ENCODE results near the gene NAXE. TPM values are rescaled to one million over a fixed set of nuclear protein-coding genes. Genes with fewer than 3 reads are reported as not detected.

Gene NAXE
- total RNA-seq, 1 donor = 63.7 TPM

DNA sequence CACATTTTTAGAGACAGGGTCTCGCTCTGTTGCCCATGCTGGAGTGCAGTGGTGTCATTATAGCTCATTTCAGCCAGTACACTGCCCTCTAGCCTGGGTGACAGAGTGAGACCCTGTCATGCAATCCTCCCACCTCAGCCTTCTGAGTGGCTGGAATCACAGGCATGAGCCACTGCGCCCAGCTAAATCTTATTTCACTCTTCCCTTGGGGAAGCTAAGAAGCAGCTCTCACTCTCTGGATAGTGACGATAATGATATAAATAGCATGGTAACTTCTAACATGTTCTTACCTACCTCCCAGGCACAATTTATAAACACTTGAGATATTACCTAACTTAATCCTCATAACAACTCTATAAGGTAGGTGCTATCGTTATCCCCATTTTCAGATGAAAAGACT, 44.1 kb upstream of the NAXE start:
- Histone ChIP-seq H3K27me3 (ENCODE audit: insufficient read depth, low read length) (no peaks in the 10 kb centered on the region), H2AFZ (ENCODE audit: low read length) (no peak overlapping the region), H3K79me2 (ENCODE audit: insufficient read depth, low read length) (no peaks in the 10 kb centered on the region), H3K27ac (ENCODE audit: low read depth, low read length) (no peak overlapping the region), H3K4me3 (ENCODE audit: insufficient read depth, low read length) (no peak overlapping the region), H3K9me3 (ENCODE audit: low read depth, low read length) (no peaks in the 10 kb centered on the region), H3K4me1 (ENCODE audit: insufficient read depth, low read length) (peaks cover 10% of the 10 kb centered on the region), H3K4me2 (ENCODE audit: insufficient read depth, low read length) (no peak overlapping the region), H4K20me1 (ENCODE audit: insufficient read depth, low read length) (no peaks in the 10 kb centered on the region), H3K36me3 (ENCODE audit: insufficient read depth, low read length) (peaks cover 46% of the 10 kb centered on the region)
- TF ChIP-seq, protein P1, sequence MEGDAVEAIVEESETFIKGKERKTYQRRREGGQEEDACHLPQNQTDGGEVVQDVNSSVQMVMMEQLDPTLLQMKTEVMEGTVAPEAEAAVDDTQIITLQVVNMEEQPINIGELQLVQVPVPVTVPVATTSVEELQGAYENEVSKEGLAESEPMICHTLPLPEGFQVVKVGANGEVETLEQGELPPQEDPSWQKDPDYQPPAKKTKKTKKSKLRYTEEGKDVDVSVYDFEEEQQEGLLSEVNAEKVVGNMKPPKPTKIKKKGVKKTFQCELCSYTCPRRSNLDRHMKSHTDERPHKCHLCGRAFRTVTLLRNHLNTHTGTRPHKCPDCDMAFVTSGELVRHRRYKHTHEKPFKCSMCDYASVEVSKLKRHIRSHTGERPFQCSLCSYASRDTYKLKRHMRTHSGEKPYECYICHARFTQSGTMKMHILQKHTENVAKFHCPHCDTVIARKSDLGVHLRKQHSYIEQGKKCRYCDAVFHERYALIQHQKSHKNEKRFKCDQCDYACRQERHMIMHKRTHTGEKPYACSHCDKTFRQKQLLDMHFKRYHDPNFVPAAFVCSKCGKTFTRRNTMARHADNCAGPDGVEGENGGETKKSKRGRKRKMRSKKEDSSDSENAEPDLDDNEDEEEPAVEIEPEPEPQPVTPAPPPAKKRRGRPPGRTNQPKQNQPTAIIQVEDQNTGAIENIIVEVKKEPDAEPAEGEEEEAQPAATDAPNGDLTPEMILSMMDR (IDR thresholded peaks at IDR 0.05; ENCODE audit: extremely low read depth, low read depth, low read length) = no peak
- DNase-seq (ENCODE audit: insufficient read length, low spot score, missing footprints) = no peak

DNA sequence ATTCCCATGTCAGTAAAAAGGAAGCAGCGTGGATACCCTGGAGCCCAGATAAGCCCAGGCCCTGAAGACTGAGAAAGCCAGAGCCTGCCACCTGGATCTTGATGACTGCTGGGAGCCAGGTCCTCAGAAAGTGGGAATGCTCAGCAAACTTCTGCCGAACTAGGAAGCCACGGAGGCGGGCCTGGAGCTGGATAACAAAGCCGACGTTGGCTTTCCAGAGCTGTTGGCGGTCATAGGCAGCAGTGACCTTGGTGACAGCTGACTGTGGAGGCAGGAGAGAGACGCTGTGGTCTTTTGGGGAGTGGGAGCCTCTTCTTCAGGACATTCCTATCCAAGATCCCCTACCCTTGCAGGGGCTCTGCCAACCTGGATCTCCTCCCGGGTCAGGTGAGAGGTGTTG, 43.6 kb upstream of the NAXE start:
- no peaks in the 10 kb centered on the region for H4K20me1 ChIP-seq (ENCODE audit: insufficient read depth, low read length)
- DNase-seq (ENCODE audit: insufficient read length, low spot score, missing footprints) = no peak
- peaks cover 10% of the 10 kb centered on the region for H3K4me1 ChIP-seq (ENCODE audit: insufficient read depth, low read length)
- no peaks in the 10 kb centered on the region for H3K27me3 ChIP-seq (ENCODE audit: insufficient read depth, low read length)
- no peaks in the 10 kb centered on the region for H3K79me2 ChIP-seq (ENCODE audit: insufficient read depth, low read length)
- no peak overlapping the region for H3K27ac ChIP-seq (ENCODE audit: low read depth, low read length)
- H3K36me3 ChIP-seq (ENCODE audit: insufficient read depth, low read length) = peaks cover 44% of the 10 kb centered on the region
- H3K4me2 ChIP-seq (ENCODE audit: insufficient read depth, low read length) = no peak overlapping the region
- no peak overlapping the region for H2AFZ ChIP-seq (ENCODE audit: low read length)
- TF ChIP-seq, protein P1 (IDR thresholded peaks at IDR 0.05; ENCODE audit: extremely low read depth, low read depth, low read length) = no peak
- no peaks in the 10 kb centered on the region for H3K9me3 ChIP-seq (ENCODE audit: low read depth, low read length)
- no peak overlapping the region for H3K4me3 ChIP-seq (ENCODE audit: insufficient read depth, low read length)

DNA sequence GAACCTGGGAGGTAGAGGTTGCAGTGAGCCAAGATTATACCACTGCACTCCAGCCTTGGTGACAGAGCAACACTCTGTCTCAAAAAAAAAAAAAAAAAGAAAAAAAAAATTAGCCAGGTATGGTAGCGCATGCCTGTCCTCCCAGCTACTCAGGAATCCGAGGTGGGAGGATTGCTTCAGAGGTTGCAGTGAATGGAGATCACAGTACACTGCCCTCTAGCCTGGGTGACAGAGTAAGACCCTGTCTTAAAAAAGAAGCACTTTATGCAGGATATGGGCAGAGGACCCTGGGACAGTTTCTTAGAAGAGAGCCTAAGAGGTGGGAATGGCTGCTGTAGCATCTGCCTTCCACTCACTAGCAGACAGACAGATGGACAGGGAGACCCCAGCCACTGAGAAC, 42.2 kb upstream of the NAXE start:
- peaks cover 10% of the 10 kb centered on the region for H3K4me1 ChIP-seq (ENCODE audit: insufficient read depth, low read length)
- no peak overlapping the region for H3K4me2 ChIP-seq (ENCODE audit: insufficient read depth, low read length)
- peaks cover 38% of the 10 kb centered on the region for H3K36me3 ChIP-seq (ENCODE audit: insufficient read depth, low read length)
- DNase-seq (ENCODE audit: insufficient read length, low spot score, missing footprints) = no peak
- no peaks in the 10 kb centered on the region for H3K79me2 ChIP-seq (ENCODE audit: insufficient read depth, low read length)
- H2AFZ ChIP-seq (ENCODE audit: low read length) = no peak overlapping the region
- TF ChIP-seq, protein P1 (IDR thresholded peaks at IDR 0.05; ENCODE audit: extremely low read depth, low read depth, low read length) = no peak
- no peaks in the 10 kb centered on the region for H3K9me3 ChIP-seq (ENCODE audit: low read depth, low read length)
- no peak overlapping the region for H3K4me3 ChIP-seq (ENCODE audit: insufficient read depth, low read length)
- H3K27ac ChIP-seq (ENCODE audit: low read depth, low read length) = no peak overlapping the region
- no peaks in the 10 kb centered on the region for H3K27me3 ChIP-seq (ENCODE audit: insufficient read depth, low read length)
- no peaks in the 10 kb centered on the region for H4K20me1 ChIP-seq (ENCODE audit: insufficient read depth, low read length)

DNA sequence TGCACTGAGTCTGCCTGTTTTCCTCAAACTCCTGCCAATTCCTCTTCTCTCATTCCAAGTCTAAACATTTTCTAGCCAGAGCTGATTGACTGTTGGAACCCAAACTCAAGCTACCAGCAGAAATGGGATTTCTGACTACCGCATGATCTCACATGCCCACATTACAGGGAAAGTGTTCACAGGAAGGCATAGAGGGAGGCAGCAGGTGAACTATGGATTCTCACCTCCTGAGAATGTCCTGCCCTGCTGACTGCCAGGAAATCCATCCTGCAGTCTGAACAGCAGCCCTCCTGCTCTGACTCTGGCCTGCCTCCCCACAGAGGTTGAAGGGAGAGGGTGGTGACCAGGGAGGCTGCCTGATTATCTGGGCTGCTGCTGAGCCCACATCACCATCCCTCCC, 41.7 kb upstream of the NAXE start:
- Histone ChIP-seq H3K27ac (ENCODE audit: low read depth, low read length) (no peak overlapping the region), H3K36me3 (ENCODE audit: insufficient read depth, low read length) (peaks cover 40% of the 10 kb centered on the region)

More for the DNA sequence above, 41.7 kb upstream of the NAXE start:
- Histone ChIP-seq H3K9me3 (ENCODE audit: low read depth, low read length) (no peaks in the 10 kb centered on the region), H2AFZ (ENCODE audit: low read length) (no peak overlapping the region), H3K4me1 (ENCODE audit: insufficient read depth, low read length) (peaks cover 10% of the 10 kb centered on the region), H4K20me1 (ENCODE audit: insufficient read depth, low read length) (no peaks in the 10 kb centered on the region), H3K4me3 (ENCODE audit: insufficient read depth, low read length) (no peak overlapping the region), H3K4me2 (ENCODE audit: insufficient read depth, low read length) (no peak overlapping the region), H3K27me3 (ENCODE audit: insufficient read depth, low read length) (no peaks in the 10 kb centered on the region), H3K79me2 (ENCODE audit: insufficient read depth, low read length) (no peaks in the 10 kb centered on the region)
- TF ChIP-seq, protein P1 (IDR thresholded peaks at IDR 0.05; ENCODE audit: extremely low read depth, low read depth, low read length) = no peak
- no peak for DNase-seq (ENCODE audit: insufficient read length, low spot score, missing footprints)

Measured in osteoblast (primary cell).